AG09319 (cell line): ENCODE data around the gene ZNF132.
A peak's percentile ranks its signal among the peaks of the same experiment; 100 is the strongest.
"Not testable (repeated sequence)": the region's sequence is repeated elsewhere in the genome, so short reads cannot be mapped to it uniquely, and the experiment has no call there.

Experiments
- DNase-seq: peaks from one replicate; pipeline ENCODE4 v3.0.0-alpha.2; 2010; ENCODE audit warnings: low read depth; ENCODE audit errors: extremely low read depth
- TF ChIP-seq, protein P1 (sequence below): IDR thresholded peaks from 2 replicates; pipeline ENCODE4 v1.5.1; 2011; ENCODE audit warnings: low read depth, mild to moderate bottlenecking, inconsistent platforms, low read length, moderate library complexity

ZNF132 gene

DNA sequence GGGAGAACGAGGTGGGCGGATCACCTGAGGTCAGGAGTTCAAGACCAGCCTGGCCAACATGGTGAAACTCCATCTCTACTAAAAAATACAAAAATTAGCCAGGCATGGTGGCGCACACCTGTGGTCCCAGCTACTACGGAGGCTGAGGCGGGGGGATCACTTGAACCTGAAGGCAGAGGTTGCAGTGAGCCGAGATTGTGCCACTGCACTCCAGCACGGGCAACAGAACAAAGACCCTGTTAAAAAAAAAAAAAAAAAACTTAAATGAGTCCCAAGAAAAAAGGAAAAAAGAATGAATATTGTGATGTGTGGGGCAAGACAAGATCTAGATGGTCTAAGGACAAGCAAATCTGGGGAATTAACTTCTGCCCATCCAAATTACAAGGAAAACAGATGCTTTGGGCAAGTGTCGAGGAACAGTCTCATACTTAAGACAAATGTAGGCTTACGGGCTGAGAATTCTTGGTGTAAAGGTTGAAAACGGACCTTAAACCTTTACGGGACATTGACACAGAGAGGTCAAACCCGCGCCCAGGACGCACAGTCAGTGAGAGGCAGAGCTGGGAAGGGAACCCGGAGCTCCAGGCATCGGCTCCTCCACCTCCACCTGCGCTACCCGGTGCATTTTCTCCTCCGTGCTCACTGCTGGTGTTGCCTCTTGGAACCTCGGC lies 26.3 kb upstream of the ZNF132 start:
- no peak for DNase-seq
- TF ChIP-seq, protein P1, sequence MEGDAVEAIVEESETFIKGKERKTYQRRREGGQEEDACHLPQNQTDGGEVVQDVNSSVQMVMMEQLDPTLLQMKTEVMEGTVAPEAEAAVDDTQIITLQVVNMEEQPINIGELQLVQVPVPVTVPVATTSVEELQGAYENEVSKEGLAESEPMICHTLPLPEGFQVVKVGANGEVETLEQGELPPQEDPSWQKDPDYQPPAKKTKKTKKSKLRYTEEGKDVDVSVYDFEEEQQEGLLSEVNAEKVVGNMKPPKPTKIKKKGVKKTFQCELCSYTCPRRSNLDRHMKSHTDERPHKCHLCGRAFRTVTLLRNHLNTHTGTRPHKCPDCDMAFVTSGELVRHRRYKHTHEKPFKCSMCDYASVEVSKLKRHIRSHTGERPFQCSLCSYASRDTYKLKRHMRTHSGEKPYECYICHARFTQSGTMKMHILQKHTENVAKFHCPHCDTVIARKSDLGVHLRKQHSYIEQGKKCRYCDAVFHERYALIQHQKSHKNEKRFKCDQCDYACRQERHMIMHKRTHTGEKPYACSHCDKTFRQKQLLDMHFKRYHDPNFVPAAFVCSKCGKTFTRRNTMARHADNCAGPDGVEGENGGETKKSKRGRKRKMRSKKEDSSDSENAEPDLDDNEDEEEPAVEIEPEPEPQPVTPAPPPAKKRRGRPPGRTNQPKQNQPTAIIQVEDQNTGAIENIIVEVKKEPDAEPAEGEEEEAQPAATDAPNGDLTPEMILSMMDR, result no peak

DNA sequence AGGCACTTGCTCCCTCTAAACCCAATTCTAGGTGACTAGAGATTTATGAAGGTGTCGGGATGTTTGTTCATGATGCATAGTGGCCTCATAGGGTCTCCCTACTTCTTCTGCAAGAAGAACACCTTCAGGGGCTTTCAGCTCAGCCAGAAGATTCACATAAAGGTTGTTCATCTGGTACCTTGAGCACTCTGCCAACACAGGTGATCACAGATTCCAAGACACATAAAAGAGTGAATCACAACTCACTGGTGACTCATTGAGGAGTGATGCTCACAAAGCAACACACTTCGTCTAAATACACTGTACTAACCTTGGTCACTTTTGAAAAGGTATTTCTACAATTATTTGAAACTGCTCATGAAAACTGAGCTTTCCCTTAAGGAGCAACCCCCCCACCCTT lies 20.1 kb upstream of the ZNF132 start:
- DNase-seq, result no peak
- TF ChIP-seq, protein P1, result no peak

DNA sequence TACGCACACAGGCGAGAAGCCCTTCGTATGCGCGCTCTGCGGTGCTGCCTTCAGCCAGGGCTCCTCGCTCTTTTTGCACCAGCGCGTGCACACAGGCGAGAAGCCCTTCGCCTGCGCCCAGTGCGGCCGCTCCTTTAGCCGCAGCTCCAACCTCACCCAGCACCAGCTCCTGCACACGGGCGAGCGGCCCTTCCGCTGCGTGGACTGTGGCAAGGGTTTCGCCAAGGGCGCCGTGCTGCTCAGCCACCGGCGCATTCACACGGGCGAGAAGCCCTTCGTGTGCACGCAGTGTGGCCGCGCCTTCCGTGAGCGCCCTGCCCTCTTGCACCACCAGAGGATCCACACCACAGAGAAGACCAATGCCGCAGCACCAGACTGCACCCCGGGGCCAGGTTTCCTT lies 16.2 kb upstream of the ZNF132 start:
- TF ChIP-seq, protein P1, result no peak

DNA sequence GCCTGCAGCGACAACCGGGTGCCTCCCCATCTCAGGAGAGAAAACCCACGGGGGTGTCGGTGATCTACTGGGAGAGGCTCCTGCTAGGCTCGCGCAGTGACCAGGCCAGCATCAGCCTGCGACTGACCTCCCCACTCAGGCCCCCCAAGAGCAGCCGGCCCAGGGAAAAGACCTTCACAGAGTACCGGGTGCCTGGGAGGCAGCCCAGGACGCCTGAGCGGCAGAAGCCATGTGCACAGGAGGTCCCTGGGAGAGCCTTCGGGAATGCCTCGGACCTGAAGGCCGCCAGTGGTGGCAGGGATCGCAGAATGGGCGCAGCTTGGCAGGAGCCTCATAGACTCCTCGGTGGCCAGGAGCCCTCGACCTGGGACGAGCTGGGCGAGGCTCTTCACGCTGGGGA lies 15.4 kb upstream of the ZNF132 start:
- no peak for DNase-seq
- TF ChIP-seq, protein P1, result no peak

More for the DNA sequence above, 16.2 kb upstream of the ZNF132 start:
- no peak for DNase-seq

DNA sequence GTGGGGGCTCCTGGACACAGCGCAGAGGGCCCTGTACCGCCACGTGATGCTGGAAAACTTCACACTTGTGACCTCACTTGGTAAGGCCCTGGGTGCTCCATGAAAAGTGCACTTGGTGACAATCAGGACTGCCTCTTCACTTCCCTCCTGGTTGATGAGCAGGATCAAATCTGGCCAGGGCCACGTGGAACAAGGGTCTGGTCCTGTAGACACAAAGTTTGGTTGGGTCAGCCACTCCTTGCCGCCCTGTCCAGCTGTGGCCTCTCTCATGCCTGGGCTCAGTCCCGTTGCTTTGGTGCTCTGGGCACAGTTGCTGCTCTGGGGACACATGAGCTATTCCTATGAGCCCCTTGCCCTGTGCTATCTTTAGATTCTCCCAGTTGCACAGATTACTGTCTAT lies 13.8 kb upstream of the ZNF132 start:
- no peak for DNase-seq
- TF ChIP-seq, protein P1, result no peak

DNA sequence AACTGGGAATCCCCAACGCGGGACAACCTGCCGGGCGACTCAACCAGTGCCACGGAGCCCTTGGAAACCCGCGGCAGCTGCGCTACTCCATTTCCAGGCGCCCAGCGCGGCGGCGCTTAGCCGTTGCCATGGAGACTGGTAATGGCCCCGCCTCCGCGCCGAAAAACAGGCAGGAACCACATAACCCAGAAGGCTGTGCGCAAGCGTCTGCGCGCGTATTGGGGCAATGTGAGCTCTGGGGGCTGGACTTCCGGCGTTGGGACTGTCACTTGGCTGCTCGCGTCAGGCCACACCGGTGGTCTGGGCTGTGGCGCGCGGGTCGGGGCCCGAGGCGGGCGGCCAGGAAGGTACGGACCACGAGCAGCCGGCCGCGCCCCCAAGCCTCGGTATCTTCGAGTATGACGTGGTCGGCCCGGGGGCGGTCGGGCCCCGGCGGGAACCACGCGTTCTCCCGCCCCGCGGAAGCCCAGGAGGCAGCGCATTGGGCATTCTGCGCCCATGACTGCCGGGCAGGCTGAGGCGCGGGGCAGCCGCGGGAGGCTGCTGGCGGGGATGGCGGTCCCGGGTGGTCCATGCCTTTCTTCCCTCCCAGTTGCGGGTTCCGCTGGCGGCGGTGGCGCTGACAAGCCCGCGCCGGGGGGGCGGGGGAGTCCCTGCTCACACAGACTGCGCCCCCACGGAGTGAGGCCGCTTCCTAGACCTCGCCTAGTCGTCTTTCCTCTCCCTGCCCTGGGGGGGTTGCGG lies 11.6 kb upstream of the ZNF132 start, which contains the start of gene ZNF324B:
ZNF324B (plus strand) TSS at position 265 of the 744 bp plus-strand sequence. CDS start 2,080 bp downstream, outside the sequence.
- peak; percentile 75 for DNase-seq
- TF ChIP-seq, protein P1, result no peak

DNA sequence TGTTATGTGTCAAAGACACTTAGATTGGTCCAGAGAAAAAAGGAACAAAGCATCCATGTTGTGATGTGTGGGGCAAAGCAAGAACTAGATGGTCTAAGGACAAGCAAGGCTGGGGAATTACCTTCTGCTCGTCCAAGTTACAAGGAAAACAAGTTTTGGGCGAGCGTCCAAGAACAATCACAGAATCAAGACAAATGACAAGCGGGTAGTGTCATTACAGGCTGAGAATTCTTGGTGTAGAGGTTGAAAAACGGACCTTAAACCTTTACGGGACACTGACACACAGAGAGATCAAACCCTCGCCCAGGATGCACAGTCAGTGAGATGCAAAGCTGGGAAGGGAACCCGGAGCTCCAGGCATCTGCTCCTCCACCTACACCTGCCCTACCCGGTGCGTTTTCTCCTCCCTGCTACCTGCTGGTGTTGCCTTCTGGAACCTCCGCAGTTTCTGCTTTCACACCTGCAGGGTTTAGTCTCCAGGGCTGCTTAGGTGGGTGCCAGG lies 11.0 kb upstream of the ZNF132 start:
- TF ChIP-seq, protein P1, result no peak
- no peak for DNase-seq

DNA sequence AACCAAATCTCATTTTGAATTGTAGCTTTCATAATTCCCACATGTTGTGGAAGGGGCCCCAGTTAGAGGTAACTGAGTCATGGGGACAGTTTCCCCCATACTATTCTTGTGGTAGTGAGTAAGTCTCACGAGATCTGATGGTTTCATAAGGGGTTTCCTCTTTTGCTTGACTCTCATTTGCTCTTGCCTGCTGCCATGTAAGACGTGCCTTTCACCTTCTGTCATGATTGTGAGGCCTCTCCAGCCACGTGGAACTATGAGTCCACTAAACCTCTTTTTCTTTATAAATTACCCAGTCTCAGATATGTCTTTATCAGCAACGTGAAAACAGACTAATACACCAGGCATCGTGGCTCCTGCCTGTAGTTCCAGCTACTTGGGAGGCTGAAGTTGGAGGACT lies 10.0 kb upstream of the ZNF132 start:
- DNase-seq, result not testable (repeated sequence)

DNA sequence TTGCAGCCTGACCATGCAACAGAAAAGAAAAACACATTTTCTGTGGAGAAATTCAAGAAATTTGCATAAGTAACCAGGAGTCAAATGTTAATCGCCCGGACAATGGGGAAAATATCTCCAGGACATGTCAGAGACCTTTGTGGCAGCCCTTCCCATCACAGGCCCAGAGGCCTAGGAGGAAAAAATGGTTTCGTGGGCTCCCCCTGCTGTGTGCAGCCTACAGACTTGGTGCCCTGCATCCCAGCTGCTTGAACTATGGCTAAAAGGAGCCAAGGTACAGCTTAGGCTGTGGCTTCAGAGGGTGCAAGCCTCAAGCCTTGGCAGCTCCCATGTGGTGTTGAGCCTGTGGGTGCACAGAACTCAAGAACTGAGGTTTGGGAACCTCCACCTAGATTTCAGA lies 8.9 kb upstream of the ZNF132 start:
- not testable (repeated sequence) for DNase-seq

DNA sequence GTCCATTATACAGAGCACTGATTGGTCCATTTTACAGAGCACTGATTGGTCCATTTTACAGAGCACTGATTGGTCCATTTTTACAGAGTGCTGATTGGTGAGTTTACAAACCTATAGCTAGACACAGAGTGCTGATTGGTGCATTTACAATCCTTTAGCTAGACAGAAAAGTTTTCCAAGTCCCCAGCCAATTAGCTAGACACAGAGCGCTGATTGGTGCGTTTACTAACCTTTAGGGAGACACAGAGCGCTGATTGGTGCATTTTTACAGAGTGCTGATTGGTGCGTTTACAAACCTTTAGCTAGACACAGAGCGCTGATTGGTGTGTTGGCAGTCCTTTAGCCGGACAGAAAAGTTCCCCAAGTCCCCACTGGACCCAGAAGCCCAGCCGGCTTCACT lies 3.0 kb upstream of the ZNF132 start:
- DNase-seq, result not testable (repeated sequence)
